Skeletal muscle tissue (tissue), 4 donors: Measurements from ENCODE around the gene DISP1. TPM values are rescaled to one million over a fixed set of nuclear protein-coding genes. Genes with fewer than 3 reads are reported as not detected.

Experiments
- H3K27ac ChIP-seq: one replicate; pipeline ENCODE4 v1.7.0; 2013; ENCODE audit warnings: mild to moderate bottlenecking, low read depth, low read length, inconsistent platforms
- H3K27me3 ChIP-seq, 3 donors: one replicate each; pipeline ENCODE4 v1.7.0; 2013; ENCODE audit warnings: low read length in 3 of 3; ENCODE audit not compliant: control insufficient read depth in 3 of 3, insufficient read depth in 3 of 3
- H3K36me3 ChIP-seq, 3 donors: one replicate each; pipeline ENCODE4 v1.7.0; 2013; ENCODE audit warnings: low read length in 3 of 3; ENCODE audit not compliant: control insufficient read depth in 3 of 3, insufficient read depth in 3 of 3
- H3K4me1 ChIP-seq, 3 donors: one replicate each; pipeline ENCODE4 v1.7.0; 2013; ENCODE audit warnings: low read length in 3 of 3, mild to moderate bottlenecking in 3 of 3; ENCODE audit not compliant: control insufficient read depth in 3 of 3, insufficient read depth in 3 of 3
- H3K4me3 ChIP-seq, 3 donors: one replicate each; pipeline ENCODE4 v1.7.0; 2013; ENCODE audit warnings: low read length in 3 of 3
- H3K9ac ChIP-seq, 3 donors: one replicate each; pipeline ENCODE4 v1.7.0; 2013; ENCODE audit warnings: low read length in 3 of 3, mild to moderate bottlenecking in 3 of 3, moderate library complexity in 2 of 3, low read depth in 1 of 3
- H3K9me3 ChIP-seq, 3 donors: one replicate each; pipeline ENCODE4 v1.7.0; 2013; ENCODE audit warnings: low read length in 3 of 3; ENCODE audit not compliant: control insufficient read depth in 3 of 3
- total RNA-seq: library from RNA; depleted of rRNA; stranded (reverse); fragments of >200 nt; gene quantifications from one replicate; pipeline ENCODE4 v1.2.3, GENCODE V29; 2014
- donor health status: Osteomylitis.

Gene DISP1, protein sequence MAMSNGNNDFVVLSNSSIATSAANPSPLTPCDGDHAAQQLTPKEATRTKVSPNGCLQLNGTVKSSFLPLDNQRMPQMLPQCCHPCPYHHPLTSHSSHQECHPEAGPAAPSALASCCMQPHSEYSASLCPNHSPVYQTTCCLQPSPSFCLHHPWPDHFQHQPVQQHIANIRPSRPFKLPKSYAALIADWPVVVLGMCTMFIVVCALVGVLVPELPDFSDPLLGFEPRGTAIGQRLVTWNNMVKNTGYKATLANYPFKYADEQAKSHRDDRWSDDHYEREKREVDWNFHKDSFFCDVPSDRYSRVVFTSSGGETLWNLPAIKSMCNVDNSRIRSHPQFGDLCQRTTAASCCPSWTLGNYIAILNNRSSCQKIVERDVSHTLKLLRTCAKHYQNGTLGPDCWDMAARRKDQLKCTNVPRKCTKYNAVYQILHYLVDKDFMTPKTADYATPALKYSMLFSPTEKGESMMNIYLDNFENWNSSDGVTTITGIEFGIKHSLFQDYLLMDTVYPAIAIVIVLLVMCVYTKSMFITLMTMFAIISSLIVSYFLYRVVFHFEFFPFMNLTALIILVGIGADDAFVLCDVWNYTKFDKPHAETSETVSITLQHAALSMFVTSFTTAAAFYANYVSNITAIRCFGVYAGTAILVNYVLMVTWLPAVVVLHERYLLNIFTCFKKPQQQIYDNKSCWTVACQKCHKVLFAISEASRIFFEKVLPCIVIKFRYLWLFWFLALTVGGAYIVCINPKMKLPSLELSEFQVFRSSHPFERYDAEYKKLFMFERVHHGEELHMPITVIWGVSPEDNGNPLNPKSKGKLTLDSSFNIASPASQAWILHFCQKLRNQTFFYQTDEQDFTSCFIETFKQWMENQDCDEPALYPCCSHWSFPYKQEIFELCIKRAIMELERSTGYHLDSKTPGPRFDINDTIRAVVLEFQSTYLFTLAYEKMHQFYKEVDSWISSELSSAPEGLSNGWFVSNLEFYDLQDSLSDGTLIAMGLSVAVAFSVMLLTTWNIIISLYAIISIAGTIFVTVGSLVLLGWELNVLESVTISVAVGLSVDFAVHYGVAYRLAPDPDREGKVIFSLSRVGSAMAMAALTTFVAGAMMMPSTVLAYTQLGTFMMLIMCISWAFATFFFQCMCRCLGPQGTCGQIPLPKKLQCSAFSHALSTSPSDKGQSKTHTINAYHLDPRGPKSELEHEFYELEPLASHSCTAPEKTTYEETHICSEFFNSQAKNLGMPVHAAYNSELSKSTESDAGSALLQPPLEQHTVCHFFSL (N-terminal part only)
- total RNA-seq: 7.3 TPM

DNA sequence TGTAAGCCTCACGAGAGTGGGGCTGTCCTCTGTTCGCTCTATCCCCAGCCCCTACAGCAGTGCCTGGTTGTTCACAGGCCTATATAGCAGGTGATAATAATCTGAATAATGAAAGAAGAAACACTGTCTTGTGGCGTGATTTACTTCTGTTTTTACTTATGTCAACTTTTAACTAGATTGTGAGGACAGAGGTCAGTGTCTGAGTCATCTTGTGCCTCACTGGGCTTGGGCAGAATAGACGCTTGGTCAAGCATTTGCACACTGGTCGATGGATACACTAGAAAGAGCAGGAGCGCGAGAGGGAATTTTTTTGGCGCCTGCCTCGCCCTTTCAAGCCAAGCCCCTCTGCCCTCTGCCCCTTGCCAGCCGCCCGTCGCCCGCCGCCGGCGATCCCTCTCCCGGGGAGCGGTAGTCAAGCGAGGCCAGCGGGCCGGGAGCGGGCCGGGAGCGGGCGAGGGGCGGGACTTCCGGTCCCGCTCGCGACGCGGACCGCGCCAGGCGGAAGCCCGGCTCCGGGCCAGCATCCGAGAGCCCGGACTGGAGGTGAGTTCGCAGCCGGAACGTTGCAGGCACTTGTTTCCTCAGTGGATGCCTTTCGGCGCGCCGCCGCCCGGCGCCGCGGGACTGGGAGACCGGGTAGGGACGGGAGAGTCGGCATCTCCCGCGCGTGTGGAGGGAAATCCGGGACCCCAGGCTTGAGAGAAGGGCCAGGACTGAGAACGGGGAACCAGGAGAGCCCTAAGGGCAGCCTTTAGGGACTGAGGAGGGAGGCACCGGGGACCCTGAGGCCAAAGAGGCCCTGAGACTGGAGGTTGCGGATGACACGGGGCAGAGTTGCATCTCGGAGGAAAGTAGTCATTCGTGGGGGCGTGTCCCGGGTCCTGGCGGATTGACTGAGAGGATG is at the start of gene DISP1:
TSS of gene DISP1 (plus strand) at position 504 of the 904 bp plus-strand sequence. CDS start 127,785 bp downstream, outside the sequence.
- Histone ChIP-seq H3K9ac (peak within 1 kb of the TSS; percentile 88 to 89 (median 89)), H3K4me3 (peak within 1 kb of the TSS; percentile 89 to 98 (median 97)), H3K27me3 (no peaks in the 10 kb centered on the region), H3K4me1 (peaks cover 7 to 14% (median 11%) of the 10 kb centered on the region in 3 donors), H3K27ac (peak within 1 kb of the TSS; percentile 84), H3K9me3 (no peaks in the 10 kb centered on the region), H3K36me3 (no peaks in the 10 kb centered on the region)

DNA sequence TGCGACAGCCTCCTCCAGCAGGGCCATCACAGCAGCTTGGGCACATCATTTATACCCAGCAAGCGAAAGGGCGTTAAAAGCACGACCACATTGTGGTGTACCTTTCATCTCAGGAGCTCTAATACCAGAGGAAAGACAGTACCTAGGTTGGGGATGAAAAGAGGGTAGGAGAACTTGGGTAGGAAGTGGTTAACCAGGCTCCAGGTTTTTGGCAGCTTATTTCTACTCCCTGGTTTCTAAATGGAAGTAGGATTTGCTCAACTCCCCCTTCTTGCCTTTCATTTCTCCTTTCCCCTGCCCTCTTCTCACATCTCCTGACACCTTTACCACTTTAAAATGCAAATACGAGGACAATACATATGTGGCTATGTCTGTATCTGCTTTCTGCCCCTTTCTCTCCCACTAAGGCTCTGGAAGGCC is 47.7 kb upstream of the DISP1 start:
- H3K9me3 ChIP-seq: peaks cover 0 to 2% (median 0%) of the 10 kb centered on the region in 3 donors
- H3K4me3 ChIP-seq: no peak overlapping the region
- no peak overlapping the region for H3K9ac ChIP-seq
- H3K27me3 ChIP-seq: no peaks in the 10 kb centered on the region
- no peaks in the 10 kb centered on the region for H3K36me3 ChIP-seq
- no peak overlapping the region for H3K27ac ChIP-seq
- no peaks in the 10 kb centered on the region for H3K4me1 ChIP-seq

DNA sequence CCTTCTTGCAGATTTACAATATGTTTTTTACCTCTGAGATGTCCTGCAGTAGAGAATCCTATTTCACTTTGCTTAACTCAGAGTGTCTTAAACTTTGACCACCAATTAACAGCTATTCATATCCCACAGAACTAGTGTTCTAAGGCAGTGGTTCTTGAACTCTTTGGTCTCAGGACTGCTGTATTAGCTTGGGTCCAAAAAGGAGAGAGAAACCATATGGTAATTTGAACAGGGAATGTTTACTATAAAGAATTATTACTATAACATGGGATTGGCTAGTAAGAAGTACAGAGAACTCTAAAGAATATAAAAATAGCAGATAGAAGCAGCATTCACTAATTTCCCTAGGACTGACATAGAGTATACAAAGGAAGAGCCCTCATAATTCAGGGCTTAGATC is 46.2 kb upstream of the DISP1 start:
- H3K27me3 ChIP-seq: no peaks in the 10 kb centered on the region
- H3K9ac ChIP-seq: no peak overlapping the region
- H3K4me1 ChIP-seq: no peaks in the 10 kb centered on the region
- no peak overlapping the region for H3K27ac ChIP-seq
- no peaks in the 10 kb centered on the region for H3K36me3 ChIP-seq
- peaks cover 0 to 2% (median 0%) of the 10 kb centered on the region in 3 donors for H3K9me3 ChIP-seq
- no peak overlapping the region for H3K4me3 ChIP-seq

DNA sequence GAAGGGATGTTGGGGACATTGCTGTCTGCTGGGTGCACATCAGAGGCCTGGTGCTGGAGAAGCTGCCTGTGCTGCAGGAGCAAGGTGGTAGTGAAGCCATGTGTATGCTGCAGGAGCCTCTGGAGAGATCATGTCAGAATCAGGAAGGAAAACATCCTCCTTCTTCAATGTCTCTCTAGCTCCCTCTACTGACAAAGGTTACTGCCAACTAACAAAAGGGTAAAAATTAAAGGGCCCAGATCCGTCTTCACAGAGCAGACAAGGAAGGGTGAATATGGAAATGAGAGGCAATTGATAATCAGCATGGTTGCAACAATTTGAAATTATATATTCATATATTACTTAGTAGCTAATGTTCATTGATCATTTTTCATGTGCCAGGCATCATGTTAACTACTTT is 45.7 kb upstream of the DISP1 start:
- no peak overlapping the region for H3K9ac ChIP-seq
- no peak overlapping the region for H3K27ac ChIP-seq

DNA sequence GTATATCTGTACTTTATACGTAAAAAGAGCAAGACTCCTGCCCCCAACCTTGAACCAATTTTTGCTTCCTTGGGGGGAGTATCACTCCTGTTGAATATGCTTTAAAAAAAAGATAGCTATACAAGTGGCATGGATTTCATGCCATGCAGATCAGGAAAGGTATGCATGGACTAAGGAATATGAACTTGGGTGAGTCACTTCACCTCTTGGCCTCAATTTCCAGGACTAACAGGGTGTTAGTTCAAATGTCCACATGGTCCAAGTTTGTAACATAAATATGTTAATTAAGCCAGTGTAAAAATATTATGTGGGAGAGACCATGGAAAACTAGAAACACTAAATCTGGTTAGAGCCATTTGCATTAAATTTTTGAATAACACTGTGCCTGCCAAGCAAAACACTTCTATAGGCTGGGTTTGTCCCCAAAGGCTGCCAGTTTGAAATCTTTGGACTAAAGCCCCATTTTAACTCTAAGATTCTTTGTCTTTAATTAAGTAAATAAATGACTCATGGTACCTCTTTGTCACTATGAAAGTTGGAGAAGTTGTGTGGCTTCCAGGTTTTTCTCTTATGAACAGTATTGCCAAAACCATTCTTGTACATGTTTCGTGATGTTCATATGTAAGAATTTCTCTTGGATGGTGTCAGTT is 44.7 kb upstream of the DISP1 start:
- H3K9ac ChIP-seq: no peak overlapping the region

More for the DNA sequence above, 45.7 kb upstream of the DISP1 start:
- Histone ChIP-seq H3K4me1 (no peaks in the 10 kb centered on the region), H3K4me3 (no peak overlapping the region), H3K9me3 (peaks cover 0 to 2% (median 0%) of the 10 kb centered on the region in 3 donors), H3K27me3 (no peaks in the 10 kb centered on the region), H3K36me3 (no peaks in the 10 kb centered on the region)

DNA sequence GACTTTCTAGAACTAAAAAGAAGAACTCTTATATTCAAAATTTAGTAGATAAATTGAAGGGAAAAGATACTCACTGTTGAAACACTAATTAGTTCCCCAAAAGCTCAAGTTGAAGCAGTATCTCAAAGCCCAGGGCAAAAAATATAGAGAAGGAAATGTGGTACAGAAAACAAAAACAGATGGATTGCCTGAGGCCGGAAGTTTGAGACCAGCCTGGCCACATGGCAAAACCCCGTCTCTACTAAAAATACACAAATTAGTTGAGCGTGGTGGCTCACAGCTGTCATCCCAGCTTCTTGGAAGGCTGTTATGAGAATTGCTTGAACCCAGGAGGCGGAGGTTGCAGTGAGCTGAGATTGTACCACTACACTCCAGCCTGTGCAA is 41.9 kb upstream of the DISP1 start:
- no peaks in the 10 kb centered on the region for H3K9me3 ChIP-seq
- H3K27ac ChIP-seq: no peak overlapping the region
- no peaks in the 10 kb centered on the region for H3K36me3 ChIP-seq
- no peaks in the 10 kb centered on the region for H3K4me1 ChIP-seq
- no peaks in the 10 kb centered on the region for H3K27me3 ChIP-seq
- no peak overlapping the region for H3K4me3 ChIP-seq
- H3K9ac ChIP-seq: peak overlapping the region in 1 of 3 donors; percentile 24

More for the DNA sequence above, 44.7 kb upstream of the DISP1 start:
- Histone ChIP-seq H3K4me3 (no peak overlapping the region), H3K27me3 (no peaks in the 10 kb centered on the region), H3K27ac (no peak overlapping the region), H3K9me3 (peaks cover 0 to 2% (median 0%) of the 10 kb centered on the region in 3 donors), H3K36me3 (no peaks in the 10 kb centered on the region), H3K4me1 (no peaks in the 10 kb centered on the region)

DNA sequence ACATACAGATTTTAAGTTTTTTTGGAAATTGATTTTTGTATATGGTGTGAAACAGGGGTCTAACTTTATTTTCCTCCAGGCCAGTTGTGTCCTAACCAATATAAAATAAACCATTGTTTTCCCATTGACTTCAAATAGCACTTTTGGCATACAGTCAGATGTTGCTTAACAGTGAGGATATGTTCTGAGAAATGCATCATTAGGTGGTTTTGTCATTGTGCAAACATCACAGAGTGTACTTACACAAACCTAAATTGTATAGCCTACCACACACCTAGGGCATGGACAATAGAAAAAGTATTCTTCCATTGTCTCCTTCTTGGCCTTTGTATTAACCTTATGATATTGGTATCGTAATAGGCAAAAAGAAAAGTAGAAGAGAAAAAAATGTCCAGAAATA is 37.4 kb upstream of the DISP1 start:
- Histone ChIP-seq H3K27me3 (no peaks in the 10 kb centered on the region), H3K4me3 (no peak overlapping the region), H3K4me1 (no peaks in the 10 kb centered on the region), H3K27ac (no peak overlapping the region), H3K9me3 (no peaks in the 10 kb centered on the region), H3K36me3 (no peaks in the 10 kb centered on the region), H3K9ac (no peak overlapping the region)

DNA sequence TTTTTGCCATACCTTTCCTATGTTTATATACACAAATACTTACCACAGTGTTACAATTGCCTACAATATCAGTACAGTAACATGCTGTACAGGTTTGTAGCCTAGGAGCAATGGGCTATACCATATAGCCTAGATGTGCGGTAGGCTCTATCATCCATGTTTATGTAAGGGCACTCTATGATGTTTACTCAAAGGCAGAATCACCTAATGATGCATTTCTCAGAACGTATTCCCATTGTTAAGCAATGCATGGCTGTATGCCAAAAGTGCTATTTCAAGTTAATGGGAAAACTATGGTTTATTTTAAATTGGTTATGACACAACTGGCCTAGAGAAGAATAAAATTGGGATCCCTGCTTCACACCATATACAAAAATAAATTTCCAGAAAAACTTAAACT is 36.9 kb upstream of the DISP1 start:
- Histone ChIP-seq H3K4me1 (no peaks in the 10 kb centered on the region), H3K4me3 (no peak overlapping the region), H3K9ac (no peak overlapping the region), H3K27me3 (no peaks in the 10 kb centered on the region), H3K36me3 (no peaks in the 10 kb centered on the region), H3K9me3 (no peaks in the 10 kb centered on the region), H3K27ac (no peak overlapping the region)
